Liver (tissue), 9 donors: ENCODE results near the gene ICAM1. TPM values are rescaled to one million over a fixed set of nuclear protein-coding genes. Genes with fewer than 3 reads are reported as not detected.

Experiments
- DNase-seq: peaks from one replicate; pipeline ENCODE4 v3.0.0-alpha.2; 2017; ENCODE audit warnings: low spot score
- H3K27ac ChIP-seq, 2 donors: one replicate each; pipeline ENCODE4 v1.7.0; 2013; ENCODE audit warnings: inconsistent platforms in 2 of 2, low read length in 2 of 2, control low read depth in 1 of 2, low read depth in 1 of 2, mild to moderate bottlenecking in 1 of 2
- H3K27me3 ChIP-seq, 4 donors: one replicate each; pipeline versions ENCODE4 v1.6.1 to v1.7.0; 2013; ENCODE audit warnings: low read length in 3 of 4, inconsistent platforms in 1 of 4, mild to moderate bottlenecking in 1 of 4, moderate library complexity in 1 of 4; ENCODE audit not compliant: control insufficient read depth in 4 of 4, insufficient read depth in 4 of 4
- H3K36me3 ChIP-seq, 4 donors: one replicate each; pipeline versions ENCODE4 v1.6.1 to v1.7.0; 2013; ENCODE audit warnings: low read length in 3 of 4, mild to moderate bottlenecking in 3 of 4, low read depth in 1 of 4, moderate library complexity in 1 of 4; ENCODE audit not compliant: control insufficient read depth in 4 of 4, insufficient read depth in 3 of 4
- H3K4me1 ChIP-seq, 4 donors: one replicate each; pipeline versions ENCODE4 v1.6.1 to v1.7.0; 2013; ENCODE audit warnings: low read length in 3 of 4, mild to moderate bottlenecking in 3 of 4, moderate library complexity in 1 of 4; ENCODE audit not compliant: control insufficient read depth in 4 of 4, insufficient read depth in 4 of 4
- H3K4me3 ChIP-seq, 3 donors: one replicate each; pipeline versions ENCODE4 v1.6.1 to v1.7.0; 2013; ENCODE audit warnings: low read length in 3 of 3, control low read depth in 1 of 3, low read depth in 1 of 3, mild to moderate bottlenecking in 1 of 3
- H3K9ac ChIP-seq, 2 donors: one replicate each; pipeline ENCODE4 v1.7.0; 2013; ENCODE audit warnings: low read length in 2 of 2, mild to moderate bottlenecking in 2 of 2, moderate library complexity in 2 of 2, control low read depth in 1 of 2, low read depth in 1 of 2
- H3K9me3 ChIP-seq, 4 donors: one replicate each; pipeline versions ENCODE4 v1.6.1 to v1.7.0; 2013; ENCODE audit warnings: low read length in 3 of 4; ENCODE audit not compliant: control insufficient read depth in 4 of 4
- CTCF ChIP-seq: fragments of 150-350 bp; IDR thresholded peaks from 2 replicates; pipeline ENCODE4 v1.5.1; 2017; ENCODE audit warnings: improper control_type of control experiment, low read depth, low read length; ENCODE audit not compliant: missing input control
- EGR1 ChIP-seq, 2 donors: IDR thresholded peaks; 2 replicates each; pipeline ENCODE4 v1.6.1; 2016 to 2018; ENCODE audit warnings: antibody characterized with exemption in 2 of 2, low read depth in 2 of 2
- FOXA1 ChIP-seq: IDR thresholded peaks from 2 replicates; pipeline ENCODE4 v1.6.1; 2016; ENCODE audit warnings: antibody characterized with exemption
- FOXA2 ChIP-seq: IDR thresholded peaks from 2 replicates; pipeline ENCODE4 v1.6.1; 2016; ENCODE audit warnings: antibody characterized with exemption
- GABPA ChIP-seq, 2 donors: IDR thresholded peaks in 1 of 2; conservative IDR thresholded peaks in 1 of 2; 2 replicates each; pipeline ENCODE4 v1.6.1; 2016; ENCODE audit warnings: antibody characterized with exemption in 2 of 2, mild to moderate bottlenecking in 1 of 2, moderate library complexity in 1 of 2
- HNF4A ChIP-seq, 2 donors: conservative IDR thresholded peaks; 2 replicates each; pipeline ENCODE4 v1.6.1; 2016; ENCODE audit warnings: antibody characterized with exemption in 2 of 2, mild to moderate bottlenecking in 2 of 2
- HNF4G ChIP-seq: IDR thresholded peaks from 2 replicates; pipeline ENCODE4 v1.6.1; 2016; ENCODE audit warnings: antibody characterized with exemption
- JUND ChIP-seq, 2 donors: IDR thresholded peaks; 2 replicates each; pipeline ENCODE4 v1.6.1; 2016; ENCODE audit warnings: antibody characterized with exemption in 2 of 2
- NR2F2 ChIP-seq: IDR thresholded peaks from 2 replicates; pipeline ENCODE4 v1.6.1; 2016; ENCODE audit warnings: antibody characterized with exemption
- RAD21 ChIP-seq, 2 donors: IDR thresholded peaks; 2 replicates each; pipeline ENCODE4 v1.6.1; 2016; ENCODE audit warnings: antibody characterized with exemption in 2 of 2, mild to moderate bottlenecking in 2 of 2
- REST ChIP-seq: IDR thresholded peaks from 2 replicates; pipeline ENCODE4 v1.6.1; 2016; ENCODE audit warnings: antibody characterized with exemption, mild to moderate bottlenecking
- RXRA ChIP-seq, 2 donors: IDR thresholded peaks; 2 replicates each; pipeline ENCODE4 v1.6.1; 2017 to 2018; ENCODE audit warnings: antibody characterized with exemption in 2 of 2, mild to moderate bottlenecking in 1 of 2
- SP1 ChIP-seq: IDR thresholded peaks from 2 replicates; pipeline ENCODE4 v1.6.1; 2018; ENCODE audit warnings: antibody characterized with exemption, mild to moderate bottlenecking
- TAF1 ChIP-seq: conservative IDR thresholded peaks from 2 replicates; pipeline ENCODE4 v1.6.1; 2016; ENCODE audit warnings: antibody characterized with exemption, mild to moderate bottlenecking
- YY1 ChIP-seq: IDR thresholded peaks from 2 replicates; pipeline ENCODE4 v1.6.1; 2016; ENCODE audit warnings: antibody characterized with exemption, mild to moderate bottlenecking
- WGBS: extraction: QIAGEN DNeasy Blood & Tissue Kit; methylation state at CpG from one replicate; pipeline ENCODE4 v1.1.7; 2013; 5-methylcytosine and 5-hydroxymethylcytosine counted together
- polyA plus RNA-seq, 2 donors: library from polyadenylated mRNA; stranded (reverse) in 1 of 2; unstranded in 1 of 2; fragments of 200-250 nt in 1 of 2; fragments of >200 nt in 1 of 2; fragmentation: Nextera tagmentation in 1 of 2; extraction: Ambion mirVana in 1 of 2; gene quantifications; one replicate each; pipeline versions ENCODE4 v1.2.1 to v1.2.3, GENCODE V29; 2013 to 2015
- total RNA-seq, 2 donors: library from RNA; depleted of rRNA; stranded (reverse); fragments of >200 nt; gene quantifications; one replicate each; pipeline ENCODE4 v1.2.3, GENCODE V29; 2014
- donor health status: healthy.
- donor health status: healthy.
- donor health status: healthy.
- donor health status: healthy.
- donor health status: healthy.

The ICAM1 gene
- total and polyA plus RNA-seq, 4 donors, result 7.8 to 26.3 (median 19.8) TPM

DNA sequence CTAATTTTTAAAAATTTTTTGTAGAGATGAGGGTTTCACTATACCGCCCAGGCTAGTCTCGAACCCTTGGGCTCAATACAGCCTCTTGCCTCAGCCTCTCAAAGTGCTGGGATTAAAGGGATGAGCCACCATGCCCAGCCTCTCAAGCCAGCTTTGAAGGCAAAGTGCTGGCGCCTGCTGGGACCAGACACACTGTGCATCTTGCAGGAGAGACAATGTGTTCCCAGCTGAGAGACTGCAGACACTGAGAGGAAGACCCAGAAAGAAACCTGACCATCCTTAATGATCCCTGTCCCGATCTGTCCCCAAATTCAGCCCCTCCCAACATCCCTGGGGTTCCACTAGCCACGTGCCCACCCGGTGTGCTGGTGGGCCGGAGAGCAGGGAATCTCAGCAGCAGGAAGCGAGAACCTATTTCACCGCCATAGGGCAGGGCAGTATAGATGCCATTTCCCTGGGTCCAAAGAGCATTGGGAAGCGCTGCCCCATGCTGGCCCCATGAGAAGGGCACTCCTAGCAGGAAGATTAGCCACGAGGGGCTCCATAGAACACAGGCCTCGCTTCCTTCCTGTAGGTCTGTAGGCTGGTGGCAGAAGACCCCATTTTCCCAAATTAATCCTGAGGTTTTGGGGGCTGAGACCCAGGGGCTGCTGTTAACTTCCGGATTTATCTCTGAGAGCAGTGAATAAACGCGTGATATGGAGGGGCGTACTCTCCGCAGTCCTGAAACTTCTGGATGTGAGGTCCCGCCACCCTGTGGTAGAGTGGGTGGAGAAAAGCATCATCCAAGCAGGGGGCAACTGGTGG lies 61.4 kb downstream of the ICAM1 start:
- 42% methylated on average over 18 of the region's 18 CpGs for WGBS
- Histone ChIP-seq H3K36me3 (peaks cover 9 to 30% (median 10%) of the 10 kb centered on the region in 4 donors), H3K9ac (peak overlapping the region; percentile 55 to 82), H3K4me1 (peaks cover 10 to 42% (median 30%) of the 10 kb centered on the region in 4 donors), H3K27ac (peak overlapping the region; percentile 89 to 95), H3K9me3 (no peaks in the 10 kb centered on the region), H3K27me3 (no peaks in the 10 kb centered on the region), H3K4me3 (peak overlapping the region; percentile 77 to 90 (median 88))
- TF ChIP-seq REST (peak; percentile 30), SP1 (no peak), HNF4G (no peak)
- DNase-seq, result no peak

- 1% methylated on average over 82 of the region's 82 CpGs for WGBS
- peaks cover 10 to 44% (median 30%) of the 10 kb centered on the region in 4 donors for H3K4me1 ChIP-seq
- no peaks in the 10 kb centered on the region for H3K27me3 ChIP-seq
- H3K27ac ChIP-seq, result peak within 1 kb of the TSS; percentile 89 to 95
- H3K4me3 ChIP-seq, result peak within 1 kb of the TSS; percentile 77 to 93 (median 90)
- H3K36me3 ChIP-seq, result peaks cover 4 to 22% (median 8%) of the 10 kb centered on the region in 4 donors
- no peak for TF ChIP-seq REST
- no peak for TF ChIP-seq JUND (IDR thresholded peaks at IDR 0.05)
- TF ChIP-seq EGR1 (IDR thresholded peaks at IDR 0.05; ENCODE audit: low read depth in 2 of 2), result no peak
- peak in 1 of 2 donors; percentile 16 for TF ChIP-seq RAD21 (IDR thresholded peaks at IDR 0.05)
- peak; percentile 80 for TF ChIP-seq SP1
- peak in 1 of 2 donors; percentile 74 for TF ChIP-seq GABPA (IDR thresholded peaks at IDR 0.05 in 1 of 2, conservative IDR thresholded peaks at IDR 0.05 in 1 of 2)
- no peak for TF ChIP-seq HNF4G
- peak in 1 of 2 donors; percentile 6 for TF ChIP-seq HNF4A (conservative IDR thresholded peaks at IDR 0.05)
- no peak for TF ChIP-seq FOXA2
- peak in 1 of 2 donors; percentile 57 for TF ChIP-seq RXRA (IDR thresholded peaks at IDR 0.05)
- TF ChIP-seq YY1, result peak; percentile 99
- peak; percentile 35 for TF ChIP-seq NR2F2
- no peak for TF ChIP-seq TAF1
- no peak for TF ChIP-seq CTCF
- TF ChIP-seq FOXA1, result no peak
- peak; percentile 99 for DNase-seq
- H3K9ac ChIP-seq, result peak within 1 kb of the TSS; percentile 73 to 82
- no peaks in the 10 kb centered on the region for H3K9me3 ChIP-seq
These were observed 62.2 kb downstream of the ICAM1 start, which contains the start of gene RAVER1 for GRCh38 chr19:10332965-10333757. Gene RAVER1 (minus strand): TSS chr19:10333529. CDS start chr19:10333507, 22 bp downstream.
